HepG2 (cell line): ENCODE measurements around the gene SHTN1. TPM values are rescaled to one million over a fixed set of nuclear protein-coding genes. Genes with fewer than 3 reads are reported as not detected.

Source experiments
- ATAC-seq: fragments of 200-7000 bp; cut with Tn5 transposase; 3 replicates; pipeline ENCODE4 v1.9.1; 2020; ENCODE audit warnings: mild to moderate bottlenecking, moderate library complexity
- BruUV-seq: library from RNA; stranded (reverse); fragments of 400-500 nt; replicated peaks from 2 replicates; lab custom pipeline; 2021; lab: Mats Ljungman, UMichigan
- CTCF ChIA-PET: fragments of 300-600 bp; formaldehyde crosslinking; extraction: SDS; loops from one replicate; lab custom pipeline; 2021; ENCODE audit warnings: low total read pairs, inconsistent platforms, low intra/inter-chr PET ratio; lab: Yijun Ruan, JAX
- POLR2A ChIA-PET: fragments of 350-600 bp; sonication (Branson Sonifier 250); formaldehyde crosslinking; loops from one replicate; lab custom pipeline; 2020; ENCODE audit warnings: antibody characterized with exemption, inconsistent platforms; lab: Yijun Ruan, JAX
- DNase-seq: peaks from one replicate; pipeline ENCODE4 v3.0.0-alpha.2; 2015; ENCODE audit warnings: low spot score
- FAIRE-seq: peaks from 3 replicates; lab custom pipeline; 2011; peaks lifted over from hg19 to GRCh38; lab: Jason Lieb, UNC
- H2AFZ ChIP-seq: one replicate; pipeline ENCODE4 v1.6.1; 2011; ENCODE audit warnings: low read length, inconsistent platforms
- H3K27ac ChIP-seq: fragments of 300-600 bp; 3 replicates; pipeline ENCODE4 v1.8.0; 2011; ENCODE audit warnings: mixed run types, mild to moderate bottlenecking, mixed read lengths, low read length, inconsistent platforms; ENCODE audit not compliant: insufficient read depth; ENCODE audit errors: extremely low read length
- H3K27me3 ChIP-seq, 2 experiments: fragments of 200-600 bp in 1 of 2; 2 replicates in 1 of 2; 3 replicates in 1 of 2; pipeline versions ENCODE4 v1.6.0 to v1.8.0; 2011; ENCODE audit warnings: low read length in 2 of 2, mild to moderate bottlenecking in 2 of 2, moderate library complexity in 2 of 2, inconsistent platforms in 1 of 2; ENCODE audit not compliant: insufficient read depth in 2 of 2, control insufficient read depth in 1 of 2
- H3K36me3 ChIP-seq, 2 experiments: fragments of 200-600 bp in 1 of 2; replicated peaks in 1 of 2; 2 replicates in 1 of 2; 3 replicates in 1 of 2; pipeline versions ENCODE4 v1.5.1 to v1.8.0; 2011; ENCODE audit warnings: low read length in 2 of 2, inconsistent platforms in 1 of 2; ENCODE audit not compliant: insufficient read depth in 2 of 2, control insufficient read depth in 1 of 2
- H3K4me1 ChIP-seq: 2 replicates; pipeline ENCODE4 v1.5.1; 2012; ENCODE audit warnings: low read length, inconsistent platforms; ENCODE audit not compliant: insufficient read depth
- H3K4me2 ChIP-seq: 2 replicates; pipeline ENCODE4 v1.6.0; 2011; ENCODE audit warnings: low read depth, low read length, inconsistent platforms
- H3K4me3 ChIP-seq, 3 experiments: fragments of 200-600 bp in 1 of 3; sonication (generic), shearing (Covaris generic) in 1 of 3; replicated peaks in 1 of 3; 2 replicates each; pipeline ENCODE4 v1.5.1; 2011 to 2016; ENCODE audit warnings: low read length in 3 of 3, inconsistent platforms in 2 of 3, low read depth in 2 of 3, mild to moderate bottlenecking in 2 of 3, control low read depth in 1 of 3, mixed read lengths in 1 of 3; ENCODE audit not compliant: insufficient read depth in 1 of 3
- H3K79me2 ChIP-seq: one replicate; pipeline ENCODE4 v1.6.1; 2011; ENCODE audit warnings: low read length, inconsistent platforms; ENCODE audit not compliant: insufficient read depth
- H3K9ac ChIP-seq: 2 replicates; pipeline ENCODE4 v1.6.0; 2011; ENCODE audit warnings: mild to moderate bottlenecking, low read depth, low read length, inconsistent platforms; ENCODE audit not compliant: insufficient read depth
- H3K9me3 ChIP-seq: 2 replicates; pipeline ENCODE4 v1.5.1; 2012; ENCODE audit warnings: mild to moderate bottlenecking, low read length
- H4K20me1 ChIP-seq: 2 replicates; pipeline ENCODE4 v1.6.0; 2011; ENCODE audit warnings: inconsistent platforms, mild to moderate bottlenecking, low read length, moderate library complexity; ENCODE audit not compliant: insufficient read depth
- ELF1 ChIP-seq: sonication (generic); formaldehyde crosslinking; IDR thresholded peaks from 2 replicates; pipeline ENCODE4 v1.4.0; 2020; ENCODE audit warnings: missing genetic modification reagents
- EZH2 ChIP-seq: conservative IDR thresholded peaks from 2 replicates; pipeline ENCODE4 v1.6.1; 2012; ENCODE audit warnings: mild to moderate bottlenecking, low read depth, low read length, moderate library complexity
- GPN1 ChIP-seq: sonication (generic); formaldehyde crosslinking; IDR thresholded peaks from 2 replicates; pipeline ENCODE4 v1.5.1; 2020; ENCODE audit warnings: missing genetic modification reagents, borderline replicate concordance
- MIER3 ChIP-seq: IDR thresholded peaks from 2 replicates; pipeline ENCODE4 v1.6.1; 2016; ENCODE audit warnings: missing compliant biosample characterization, borderline replicate concordance
- MXI1 ChIP-seq: IDR thresholded peaks from 3 replicates; pipeline ENCODE4 v1.6.1; 2012; ENCODE audit warnings: low read depth, low read length, inconsistent platforms, borderline replicate concordance
- NKX3-1 ChIP-seq: sonication (generic); formaldehyde crosslinking; IDR thresholded peaks from 2 replicates; pipeline ENCODE4 v1.5.0; 2020; ENCODE audit warnings: missing genetic modification reagents
- NR1H2 ChIP-seq: sonication (generic); formaldehyde crosslinking; IDR thresholded peaks from 2 replicates; pipeline ENCODE4 v1.8.1; 2022; ENCODE audit warnings: low read depth, missing genetic modification reagents, borderline replicate concordance
- PHF5A ChIP-seq: IDR thresholded peaks from one replicate; pipeline ENCODE4 v1.6.1; 2018; ENCODE audit warnings: low read depth, missing genetic modification reagents; ENCODE audit not compliant: unreplicated experiment
- RORA ChIP-seq: sonication (generic); formaldehyde crosslinking; IDR thresholded peaks from 2 replicates; pipeline ENCODE4 v1.5.0; 2020; ENCODE audit warnings: mild to moderate bottlenecking, missing genetic modification reagents, moderate library complexity
- SMAD9 ChIP-seq: sonication (generic); formaldehyde crosslinking; IDR thresholded peaks from 2 replicates; pipeline ENCODE4 v1.5.1; 2020; ENCODE audit warnings: mild to moderate bottlenecking, missing genetic modification reagents
- ZC3H13 ChIP-seq: sonication (generic); formaldehyde crosslinking; IDR thresholded peaks from 2 replicates; pipeline ENCODE4 v1.8.1; 2023; ENCODE audit warnings: mild to moderate bottlenecking, missing genetic modification reagents, moderate library complexity
- ZEB1 ChIP-seq: IDR thresholded peaks from 2 replicates; pipeline ENCODE4 v1.6.1; 2012; ENCODE audit warnings: mild to moderate bottlenecking, low read depth, inconsistent platforms; ENCODE audit not compliant: insufficient replicate concordance
- ZFP1 ChIP-seq: IDR thresholded peaks from 2 replicates; pipeline ENCODE4 v1.6.1; 2016
- ZMAT5 ChIP-seq: sonication (generic); formaldehyde crosslinking; IDR thresholded peaks from 2 replicates; pipeline ENCODE4 v1.5.0; 2020; ENCODE audit warnings: mild to moderate bottlenecking, low read depth, missing genetic modification reagents, borderline replicate concordance
- ZMYM2 ChIP-seq: sonication (generic); formaldehyde crosslinking; IDR thresholded peaks from 2 replicates; pipeline ENCODE4 v1.8.0; 2022; ENCODE audit warnings: mild to moderate bottlenecking, missing genetic modification reagents
- ZNF234 ChIP-seq: sonication (generic); formaldehyde crosslinking; conservative IDR thresholded peaks from 2 replicates; pipeline ENCODE4 v1.5.1; 2020; ENCODE audit warnings: mild to moderate bottlenecking, missing genetic modification reagents
- whole genome bisulfite sequencing: methylation state at CpG from one replicate; pipeline ENCODE4 v1.1.6; 2017; ENCODE audit warnings: low lambda C conversion rate; 5-methylcytosine and 5-hydroxymethylcytosine counted together
- in situ Hi-C: cut with HindIII; loops from 2 replicates; pipeline ENCODE4 v1.10.0; 2017; ENCODE audit warnings: low pct_unique_long_range_greater_than_20kb; ENCODE audit not compliant: extremely low pct_ligation_motif_present
- intact Hi-C: fragments of 100-400 bp; cut with micrococcal nuclease; formaldehyde crosslinking; loops from one replicate; pipeline ENCODE4 v1.10.0; 2022; ENCODE audit not compliant: unreplicated experiment
- polyA plus RNA-seq, 8 experiments: library from polyadenylated mRNA; depleted of rRNA in 3 of 8; stranded (reverse) in 7 of 8; unstranded in 1 of 8; fragments of >200 nt; fragmentation: Illumina TruSeq in 4 of 8; extraction: Trizol in 4 of 8; gene quantifications; 2 replicates each; pipeline versions ENCODE4 v1.2.1 to v1.2.3, GENCODE V29; 2011 to 2016; ENCODE audit warnings: low read depth in 4 of 8, missing spikeins in 1 of 8, mixed read lengths in 1 of 8; ENCODE audit not compliant: insufficient read depth in 1 of 8
- total RNA-seq, 5 experiments: library from RNA; depleted of rRNA; stranded (reverse); fragments of >200 nt; fragmentation: Illumina TruSeq; extraction: Trizol; gene quantifications; 2 replicates each; pipeline ENCODE4 v1.2.3, GENCODE V29; 2016; ENCODE audit warnings: low read depth in 1 of 5
- TF ChIP-seq, protein P1 (sequence below): sonication (generic); formaldehyde crosslinking; IDR thresholded peaks from 2 replicates; pipeline ENCODE4 v1.4.0; 2020; ENCODE audit warnings: missing genetic modification reagents; ENCODE audit errors: not compliant biosample characterization
- TF ChIP-seq, protein P2 (sequence below): sonication (generic); IDR thresholded peaks from 2 replicates; pipeline ENCODE4 v1.6.1; 2016; ENCODE audit warnings: low read depth, borderline replicate concordance

The SHTN1 gene
- total and polyA plus RNA-seq, 2 of the 13 experiments (the other 11 are each of a cell fraction or from before 2014, with no cell fraction given): 11.3 to 15.6 TPM

DNA sequence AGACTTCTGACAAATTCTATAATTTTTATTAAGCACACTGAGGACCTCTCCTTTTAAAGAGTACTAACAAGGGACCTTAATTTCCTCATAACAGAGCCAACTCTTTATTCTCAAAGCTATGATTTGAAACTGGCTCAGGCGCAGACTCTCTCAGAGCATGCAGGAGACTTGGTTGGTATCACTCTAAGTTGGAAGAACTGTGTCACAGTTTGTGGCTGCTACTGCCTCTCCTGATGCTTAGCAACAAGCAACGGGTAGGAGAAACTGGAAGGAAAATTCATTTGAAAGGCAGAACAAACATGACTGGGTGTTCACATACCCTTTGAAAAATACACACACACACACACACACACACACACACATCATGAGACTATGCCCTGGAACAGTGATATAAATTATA is 122.3 kb downstream of the SHTN1 start:
- no peak for DNase-seq
- BruUV-seq: no TSS peak
- no peaks in the 10 kb centered on the region for H3K27me3 ChIP-seq
- no peak for TF ChIP-seq PHF5A (CRISPR knock-in tag)
- TF ChIP-seq ZFP1 (CRISPR knock-in tag): no peak
- no peak for TF ChIP-seq ZMAT5 (CRISPR knock-in tag)
- no peak for TF ChIP-seq GPN1 (CRISPR knock-in tag)
- TF ChIP-seq, protein P1, sequence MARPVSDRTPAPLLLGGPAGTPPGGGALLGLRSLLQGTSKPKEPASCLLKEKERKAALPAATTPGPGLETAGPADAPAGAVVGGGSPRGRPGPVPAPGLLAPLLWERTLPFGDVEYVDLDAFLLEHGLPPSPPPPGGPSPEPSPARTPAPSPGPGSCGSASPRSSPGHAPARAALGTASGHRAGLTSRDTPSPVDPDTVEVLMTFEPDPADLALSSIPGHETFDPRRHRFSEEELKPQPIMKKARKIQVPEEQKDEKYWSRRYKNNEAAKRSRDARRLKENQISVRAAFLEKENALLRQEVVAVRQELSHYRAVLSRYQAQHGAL (CRISPR knock-in tag): no peak
- TF ChIP-seq ZC3H13 (CRISPR knock-in tag): no peak
- TF ChIP-seq ELF1 (CRISPR knock-in tag): no peak
- no peak for TF ChIP-seq NR1H2 (CRISPR knock-in tag)
- TF ChIP-seq, protein P2, sequence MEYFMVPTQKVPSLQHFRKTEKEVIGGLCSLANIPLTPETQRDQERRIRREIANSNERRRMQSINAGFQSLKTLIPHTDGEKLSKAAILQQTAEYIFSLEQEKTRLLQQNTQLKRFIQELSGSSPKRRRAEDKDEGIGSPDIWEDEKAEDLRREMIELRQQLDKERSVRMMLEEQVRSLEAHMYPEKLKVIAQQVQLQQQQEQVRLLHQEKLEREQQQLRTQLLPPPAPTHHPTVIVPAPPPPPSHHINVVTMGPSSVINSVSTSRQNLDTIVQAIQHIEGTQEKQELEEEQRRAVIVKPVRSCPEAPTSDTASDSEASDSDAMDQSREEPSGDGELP: no peak
- TF ChIP-seq MIER3 (CRISPR knock-in tag): no peak
- TF ChIP-seq NKX3-1 (CRISPR knock-in tag): no peak
- TF ChIP-seq MXI1: no peak
- TF ChIP-seq ZEB1: no peak
- no peak for TF ChIP-seq EZH2
- TF ChIP-seq SMAD9: no peak
- TF ChIP-seq ZNF234 (CRISPR knock-in tag): no peak
- no peak for TF ChIP-seq ZMYM2 (CRISPR knock-in tag)
- no peak for TF ChIP-seq RORA
- TF ChIP-seq, all 625 proteins: peak for 0
- Histone ChIP-seq H3K9me3 (no peaks in the 10 kb centered on the region), H3K4me2 (no peak overlapping the region), H3K79me2 (no peaks in the 10 kb centered on the region), H3K36me3 (peaks cover 0 to 12% of the 10 kb centered on the region in 2 experiments; a peak in 3 of 5 replicates), H3K4me1 (no peaks in the 10 kb centered on the region), H3K27ac (no peak overlapping the region), H4K20me1 (no peaks in the 10 kb centered on the region), H2AFZ (no peak overlapping the region), H3K9ac (no peak overlapping the region), H3K4me3 (no peak overlapping the region)
- in situ Hi-C loops (no loop called here), intact Hi-C loops (no loop called here)
- POLR2A ChIA-PET: no interaction called here
- 93% methylated on average over 2 of the region's 2 CpGs for WGBS
- FAIRE-seq (no peak), ATAC-seq (no peak)
- CTCF ChIA-PET: no interaction called here
